ENCODE results near the gene TMSB4X. TPM values are rescaled to one million over a fixed set of nuclear protein-coding genes. Genes with fewer than 3 reads are reported as not detected.

TMSB4X gene
- polyA plus RNA-seq, 3 donors: 15,641 to 31,074 (median 27,127) TPM

DNA sequence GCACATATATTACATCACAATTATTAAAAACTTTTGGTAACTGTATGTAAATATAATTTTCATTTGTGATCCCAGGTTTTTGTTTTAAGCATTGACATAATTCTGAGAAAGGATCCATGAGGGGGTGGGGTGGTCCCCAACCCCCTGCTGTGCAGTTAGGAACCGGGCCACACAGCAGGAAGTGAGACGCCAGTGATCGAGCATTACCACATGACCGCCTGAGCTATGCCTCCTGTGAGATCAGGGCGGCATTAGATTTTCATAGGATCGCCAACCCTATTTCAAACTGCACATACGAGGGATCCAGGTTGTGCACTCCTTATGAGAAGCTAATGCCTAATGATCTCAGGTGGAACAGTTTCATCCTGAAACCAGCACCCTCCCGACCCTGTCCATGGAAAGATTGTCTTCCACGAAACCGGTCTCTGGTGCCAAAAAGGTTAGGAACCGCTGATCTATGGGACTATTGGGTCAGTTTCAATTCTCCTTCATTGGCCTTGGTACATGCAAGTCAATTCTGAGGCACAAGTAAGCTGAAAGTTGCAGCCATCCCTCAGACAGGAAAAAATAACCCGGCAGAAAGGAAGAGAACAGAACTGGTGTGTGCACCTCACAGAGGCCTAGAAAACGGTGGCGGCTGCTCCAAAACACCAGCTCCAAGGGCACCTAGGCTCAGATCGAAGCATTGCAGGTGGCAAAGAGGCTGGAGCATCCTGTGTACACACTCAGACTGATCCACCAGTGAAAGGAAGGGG lies 7.0 kb upstream of the TMSB4X start:
- Mint-ChIP-seq H3K4me1 (peaks cover 44% of the 10 kb centered on the region), H3K9me3 (peaks cover 0 to 4% (median 0%) of the 10 kb centered on the region in 7 donors), H3K27me3 (ENCODE audit: low read depth in 3 of 3) (peaks cover 0 to 52% (median 0%) of the 10 kb centered on the region in 3 donors), H3K4me3 (peak overlapping the region; percentile 41 to 51), H3K27ac (peak overlapping the region; percentile 63 to 87 (median 76)), H3K36me3 (no peaks in the 10 kb centered on the region)
- peak overlapping the region in 1 of 3 experiments; percentile 13 for H3K4me3 ChIP-seq (replicated peaks in 1 of 3; ENCODE audit: low read depth in 2 of 3, low read length in 3 of 3)
- no peak overlapping the region for H3K9ac ChIP-seq (ENCODE audit: insufficient read depth, low read length, poor library complexity, severe bottlenecking)
- no peaks in the 10 kb centered on the region for H4K20me1 ChIP-seq (ENCODE audit: insufficient read depth, low read length)
- peak overlapping the region; percentile 23 to 65 for H3K27ac ChIP-seq (ENCODE audit: low read depth in 1 of 2, low read length in 2 of 2)
- no peaks in the 10 kb centered on the region for H3K9me3 ChIP-seq (replicated peaks in 1 of 2; ENCODE audit: control insufficient read depth in 1 of 2, insufficient read depth in 1 of 2, low read length in 2 of 2)
- TF ChIP-seq, protein P1, sequence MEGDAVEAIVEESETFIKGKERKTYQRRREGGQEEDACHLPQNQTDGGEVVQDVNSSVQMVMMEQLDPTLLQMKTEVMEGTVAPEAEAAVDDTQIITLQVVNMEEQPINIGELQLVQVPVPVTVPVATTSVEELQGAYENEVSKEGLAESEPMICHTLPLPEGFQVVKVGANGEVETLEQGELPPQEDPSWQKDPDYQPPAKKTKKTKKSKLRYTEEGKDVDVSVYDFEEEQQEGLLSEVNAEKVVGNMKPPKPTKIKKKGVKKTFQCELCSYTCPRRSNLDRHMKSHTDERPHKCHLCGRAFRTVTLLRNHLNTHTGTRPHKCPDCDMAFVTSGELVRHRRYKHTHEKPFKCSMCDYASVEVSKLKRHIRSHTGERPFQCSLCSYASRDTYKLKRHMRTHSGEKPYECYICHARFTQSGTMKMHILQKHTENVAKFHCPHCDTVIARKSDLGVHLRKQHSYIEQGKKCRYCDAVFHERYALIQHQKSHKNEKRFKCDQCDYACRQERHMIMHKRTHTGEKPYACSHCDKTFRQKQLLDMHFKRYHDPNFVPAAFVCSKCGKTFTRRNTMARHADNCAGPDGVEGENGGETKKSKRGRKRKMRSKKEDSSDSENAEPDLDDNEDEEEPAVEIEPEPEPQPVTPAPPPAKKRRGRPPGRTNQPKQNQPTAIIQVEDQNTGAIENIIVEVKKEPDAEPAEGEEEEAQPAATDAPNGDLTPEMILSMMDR (IDR thresholded peaks at IDR 0.05): no peak
- WGBS (ENCODE audit: insufficient coverage): 20% methylated on average over 1 of the region's 15 CpGs
- H3K79me2 ChIP-seq (ENCODE audit: insufficient read depth, low read length): peaks cover 8% of the 10 kb centered on the region
- peak overlapping the region; percentile 24 for H3K4me2 ChIP-seq (replicated peaks; ENCODE audit: extremely low read depth, low read length, poor library complexity, severe bottlenecking)
- intact Hi-C loops (cut with micrococcal nuclease): no loop called here
- peak in 1 of 3 donors; percentile 30 for DNase-seq
- H3K36me3 ChIP-seq (replicated peaks in 1 of 2; ENCODE audit: control insufficient read depth in 1 of 2, insufficient read depth in 2 of 2, low read length in 2 of 2): no peaks in the 10 kb centered on the region
- peaks cover 48 to 50% of the 10 kb centered on the region in 2 donors for H3K4me1 ChIP-seq (ENCODE audit: control insufficient read depth in 1 of 2, insufficient read depth in 2 of 2, low read length in 2 of 2)
- no peaks in the 10 kb centered on the region for H3K27me3 ChIP-seq (ENCODE audit: control insufficient read depth in 2 of 2, insufficient read depth in 2 of 2, low read length in 2 of 2)
- H2AFZ ChIP-seq (ENCODE audit: insufficient read depth, low read depth, low read length, poor library complexity, severe bottlenecking): peak overlapping the region; percentile 25

DNA sequence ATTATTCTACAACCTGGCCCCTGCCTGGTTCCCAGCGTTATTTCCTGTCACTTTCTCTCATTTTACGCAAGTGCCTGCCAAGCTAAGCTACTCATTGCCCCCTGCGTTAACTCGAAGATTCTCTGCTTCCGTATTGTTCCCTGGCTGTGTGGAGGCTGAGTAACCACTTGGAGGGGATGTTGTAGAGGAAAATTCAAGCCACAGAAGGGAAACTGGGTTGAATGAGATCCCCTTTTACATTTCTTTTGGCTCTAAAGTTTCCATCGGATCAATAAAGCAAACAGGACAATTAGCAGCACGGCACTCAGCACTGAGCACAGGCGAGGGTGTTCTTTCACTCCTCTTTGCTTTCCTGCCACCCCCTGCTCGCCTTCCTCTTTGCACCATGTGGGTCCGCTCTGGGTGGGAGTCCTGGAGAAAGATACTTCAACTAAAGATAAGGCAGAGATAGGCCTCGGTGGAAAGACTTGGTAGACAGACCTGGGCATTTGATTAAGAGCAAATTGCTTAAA lies 4.2 kb upstream of the TMSB4X start:
- H3K36me3 Mint-ChIP-seq: peaks cover 3 to 7% of the 10 kb centered on the region in 2 donors
- Histone ChIP-seq H2AFZ (ENCODE audit: insufficient read depth, low read depth, low read length, poor library complexity, severe bottlenecking) (peak overlapping the region; percentile 23), H3K4me1 (ENCODE audit: control insufficient read depth in 1 of 2, insufficient read depth in 2 of 2, low read length in 2 of 2) (peaks cover 58 to 77% of the 10 kb centered on the region in 2 donors), H3K27ac (ENCODE audit: low read depth in 1 of 2, low read length in 2 of 2) (peak overlapping the region; percentile 78 to 81), H3K4me3 (replicated peaks in 1 of 3; ENCODE audit: low read depth in 2 of 3, low read length in 3 of 3) (peak overlapping the region in 2 of 3 experiments; percentile 15 to 58), H3K79me2 (ENCODE audit: insufficient read depth, low read length) (peaks cover 28% of the 10 kb centered on the region), H3K9ac (ENCODE audit: insufficient read depth, low read length, poor library complexity, severe bottlenecking) (peak overlapping the region; percentile 6), H3K36me3 (replicated peaks in 1 of 2; ENCODE audit: control insufficient read depth in 1 of 2, insufficient read depth in 2 of 2, low read length in 2 of 2) (no peaks in the 10 kb centered on the region), H4K20me1 (ENCODE audit: insufficient read depth, low read length) (peaks cover 8% of the 10 kb centered on the region), H3K27me3 (ENCODE audit: control insufficient read depth in 2 of 2, insufficient read depth in 2 of 2, low read length in 2 of 2) (no peaks in the 10 kb centered on the region), H3K4me2 (replicated peaks; ENCODE audit: extremely low read depth, low read length, poor library complexity, severe bottlenecking) (peak overlapping the region; percentile 64), H3K9me3 (replicated peaks in 1 of 2; ENCODE audit: control insufficient read depth in 1 of 2, insufficient read depth in 1 of 2, low read length in 2 of 2) (peaks cover 0 to 6% of the 10 kb centered on the region in 2 donors)
- TF ChIP-seq, protein P1 (IDR thresholded peaks at IDR 0.05): peak; percentile 40
- H3K27ac Mint-ChIP-seq: peak overlapping the region; percentile 86 to 97 (median 94)
- WGBS (ENCODE audit: insufficient coverage): no CpG with 5 or more reads among the region's 11 CpGs
- intact Hi-C loops (cut with micrococcal nuclease): loop anchor here (5.0 to 10.0 kb wide), 4 partner anchors 37 to 524 kb away; no protein-coding TSS in a partner anchor
- peaks cover 0 to 19% (median 8%) of the 10 kb centered on the region in 7 donors for H3K9me3 Mint-ChIP-seq
- H3K27me3 Mint-ChIP-seq (ENCODE audit: low read depth in 3 of 3): peaks cover 0 to 71% (median 0%) of the 10 kb centered on the region in 3 donors
- peaks cover 52% of the 10 kb centered on the region for H3K4me1 Mint-ChIP-seq
- peak; percentile 68 to 84 (median 82) for DNase-seq
- H3K4me3 Mint-ChIP-seq: peak overlapping the region; percentile 69 to 81
